HG02884 (cell line): ENCODE measurements around the gene MAST4.

Experiments
- ATAC-seq: cut with Tn5 transposase; IDR thresholded peaks from one replicate; pipeline ENCODE4 v1.9.1; 2021; ENCODE audit warnings: mild to moderate bottlenecking, moderate library complexity; ENCODE audit not compliant: unreplicated experiment

MAST4 gene

GRCh38 chr5:67144183-67144639, 548.0 kb downstream of the MAST4 start:
- ATAC-seq: no peak

- no peak for ATAC-seq
These were observed 550.4 kb downstream of the MAST4 start for GRCh38 chr5:67146574-67146973.

- ATAC-seq: no peak
These were observed 550.8 kb downstream of the MAST4 start for GRCh38 chr5:67146981-67147380.

- ATAC-seq: no peak
These were observed 551.6 kb downstream of the MAST4 start for GRCh38 chr5:67147760-67148159.

GRCh38 chr5:67149057-67149950, 553.1 kb downstream of the MAST4 start:
- no peak for ATAC-seq

- no peak for ATAC-seq
These were observed 553.8 kb downstream of the MAST4 start for GRCh38 chr5:67149951-67150523.

- ATAC-seq: no peak
These were observed 556.2 kb downstream of the MAST4 start for GRCh38 chr5:67152400-67152799.

GRCh38 chr5:67153292-67153691, 557.1 kb downstream of the MAST4 start:
- no peak for ATAC-seq

GRCh38 chr5:67154556-67155206, 558.5 kb downstream of the MAST4 start:
- ATAC-seq: no peak

GRCh38 chr5:67156976-67157583, 560.9 kb downstream of the MAST4 start:
- ATAC-seq: no peak

GRCh38 chr5:67160272-67160671, 564.1 kb downstream of the MAST4 start:
- ATAC-seq: no peak

GRCh38 chr5:67160985-67161384, 564.8 kb downstream of the MAST4 start:
- ATAC-seq: no peak

GRCh38 chr5:67161767-67162166, 565.6 kb downstream of the MAST4 start:
- no peak for ATAC-seq

- ATAC-seq: no peak
These were observed 567.1 kb downstream of the MAST4 start for GRCh38 chr5:67163231-67163756.

GRCh38 chr5:67163863-67164595, 567.8 kb downstream of the MAST4 start:
- no peak for ATAC-seq

GRCh38 chr5:67164856-67165525, 568.8 kb downstream of the MAST4 start:
- ATAC-seq: no peak

GRCh38 chr5:67165526-67166459, 569.6 kb downstream of the MAST4 start:
- ATAC-seq: peak; percentile 94

- peak; percentile 31 for ATAC-seq
These were observed 570.5 kb downstream of the MAST4 start for GRCh38 chr5:67166460-67167285.
